HEK293T (cell line): ENCODE results near the gene SNX24.
"Not testable (repeated sequence)": the region's sequence is repeated elsewhere in the genome, so short reads cannot be mapped to it uniquely, and the experiment has no call there.

Experiments
- CTCF ChIA-PET: fragments of 350-600 bp; formaldehyde crosslinking; extraction: SDS; loops from one replicate; lab custom pipeline; 2021; ENCODE audit warnings: antibody characterized with exemption, inconsistent platforms; lab: Yijun Ruan, JAX
- POLR2A ChIA-PET: fragments of 350-600 bp; formaldehyde crosslinking; extraction: SDS; loops from one replicate; lab custom pipeline; 2020; ENCODE audit warnings: antibody characterized with exemption, inconsistent platforms; lab: Yijun Ruan, JAX
- DNase-seq: peaks from one replicate; pipeline ENCODE4 v3.0.0; 2012; ENCODE audit warnings: mixed read lengths; ENCODE audit errors: extremely low spot score
- ARNT ChIP-seq: fragments of 450-650 bp; IDR thresholded peaks from 2 replicates; pipeline ENCODE4 v1.6.1; 2017; ENCODE audit warnings: mild to moderate bottlenecking
- BHLHE40 ChIP-seq: fragments of 450-650 bp; IDR thresholded peaks from 2 replicates; pipeline ENCODE4 v1.6.1; 2016; ENCODE audit warnings: mild to moderate bottlenecking, moderate library complexity, borderline replicate concordance
- CTBP1 ChIP-seq: fragments of 450-650 bp; IDR thresholded peaks from 2 replicates; pipeline ENCODE4 v1.6.1; 2016; ENCODE audit warnings: borderline replicate concordance
- ELF4 ChIP-seq: fragments of 450-650 bp; IDR thresholded peaks from 2 replicates; pipeline ENCODE4 v1.6.1; 2017; ENCODE audit warnings: antibody characterized with exemption
- FOXA1 ChIP-seq: fragments of 450-650 bp; IDR thresholded peaks from 2 replicates; pipeline ENCODE4 v1.6.1; 2016; ENCODE audit warnings: mild to moderate bottlenecking
- FOXK2 ChIP-seq: fragments of 450-650 bp; IDR thresholded peaks from 2 replicates; pipeline ENCODE4 v1.6.1; 2016; ENCODE audit warnings: mild to moderate bottlenecking
- FOXM1 ChIP-seq: fragments of 450-650 bp; IDR thresholded peaks from 2 replicates; pipeline ENCODE4 v1.6.1; 2017; ENCODE audit warnings: mild to moderate bottlenecking, borderline replicate concordance
- HDGF ChIP-seq: fragments of 450-650 bp; IDR thresholded peaks from 2 replicates; pipeline ENCODE4 v1.6.1; 2017; ENCODE audit warnings: antibody characterized with exemption, borderline replicate concordance
- L3MBTL2 ChIP-seq: fragments of 450-650 bp; conservative IDR thresholded peaks from 2 replicates; pipeline ENCODE4 v1.6.1; 2016; ENCODE audit warnings: mild to moderate bottlenecking
- LEF1 ChIP-seq: fragments of 450-650 bp; IDR thresholded peaks from 2 replicates; pipeline ENCODE4 v1.6.1; 2017; ENCODE audit warnings: mild to moderate bottlenecking, borderline replicate concordance
- NFRKB ChIP-seq: fragments of 450-650 bp; IDR thresholded peaks from 2 replicates; pipeline ENCODE4 v1.6.1; 2016; ENCODE audit warnings: mild to moderate bottlenecking, moderate library complexity
- PKNOX1 ChIP-seq: fragments of 450-650 bp; IDR thresholded peaks from 2 replicates; pipeline ENCODE4 v1.6.1; 2016
- SP1 ChIP-seq: fragments of 450-650 bp; IDR thresholded peaks from 2 replicates; pipeline ENCODE4 v1.6.1; 2017
- SUZ12 ChIP-seq: fragments of 450-650 bp; IDR thresholded peaks from 2 replicates; pipeline ENCODE4 v1.6.1; 2016; ENCODE audit warnings: mild to moderate bottlenecking
- TARDBP ChIP-seq: fragments of 450-650 bp; IDR thresholded peaks from 2 replicates; pipeline ENCODE4 v1.6.1; 2016
- ZNF384 ChIP-seq: fragments of 450-650 bp; IDR thresholded peaks from 2 replicates; pipeline ENCODE4 v1.6.1; 2016

Gene SNX24

GRCh38 chr5:122906768-122907167 is 61.4 kb downstream of the SNX24 start:
- TF ChIP-seq ARNT (no peak), CTBP1 (no peak), FOXM1 (no peak), BHLHE40 (no peak), L3MBTL2 (no peak), SUZ12 (no peak), NFRKB (no peak), PKNOX1 (no peak), FOXA1 (no peak), FOXK2 (no peak)
- CTCF ChIA-PET, result no interaction called here

DNA sequence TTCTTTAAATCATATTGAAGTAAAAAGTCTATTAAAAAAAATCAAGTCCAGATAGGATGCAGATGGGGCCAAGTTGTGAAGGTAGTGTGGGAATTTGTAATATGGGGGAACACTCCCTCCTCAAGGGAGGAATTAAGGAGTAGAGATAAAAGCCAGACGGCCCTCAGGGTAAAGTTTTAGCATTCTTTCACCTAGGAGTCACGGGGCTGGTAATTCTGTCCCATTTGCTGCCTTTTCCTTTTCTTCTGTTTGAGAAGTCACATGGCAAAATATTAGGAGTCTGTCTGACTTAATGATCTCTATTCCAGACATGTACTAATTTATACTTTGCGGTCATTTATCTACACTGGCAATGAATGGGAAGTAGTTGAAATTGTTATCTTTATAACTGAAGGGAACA is 61.9 kb downstream of the SNX24 start:
- POLR2A ChIA-PET, result no interaction called here
- TF ChIP-seq NFRKB (no peak), TARDBP (no peak), FOXK2 (no peak), PKNOX1 (no peak), CTBP1 (no peak), FOXA1 (no peak), FOXM1 (no peak), LEF1 (no peak), ELF4 (no peak), L3MBTL2 (no peak), BHLHE40 (no peak), ZNF384 (no peak), HDGF (no peak)
- DNase-seq, result no peak
- CTCF ChIA-PET, result no interaction called here

More at GRCh38 chr5:122906768-122907167, 61.4 kb downstream of the SNX24 start:
- POLR2A ChIA-PET, result no interaction called here
- no peak for DNase-seq

- no peak for DNase-seq
- TF ChIP-seq ELF4 (no peak), LEF1 (no peak), HDGF (no peak), TARDBP (no peak), FOXA1 (no peak), FOXM1 (no peak), NFRKB (no peak), CTBP1 (no peak), ARNT (no peak), ZNF384 (no peak), BHLHE40 (no peak), SP1 (no peak), L3MBTL2 (no peak), SUZ12 (no peak), FOXK2 (no peak), PKNOX1 (no peak)
- ChIA-PET POLR2A (no interaction called here), CTCF (interaction anchor here (0.7 kb wide), 1 partner anchor 12 kb away, joined by 3 read pairs; no protein-coding TSS in a partner anchor)
Measured at GRCh38 chr5:122908108-122908507, 62.7 kb downstream of the SNX24 start.

GRCh38 chr5:122908662-122909061 is 63.2 kb downstream of the SNX24 start:
- DNase-seq, result no peak
- TF ChIP-seq FOXK2 (no peak), TARDBP (no peak), L3MBTL2 (no peak), SP1 (no peak), FOXM1 (no peak), BHLHE40 (no peak), LEF1 (no peak), ELF4 (no peak), HDGF (no peak), SUZ12 (no peak), ZNF384 (no peak), CTBP1 (no peak), ARNT (no peak), PKNOX1 (no peak), NFRKB (no peak)
- ChIA-PET POLR2A (no interaction called here), CTCF (interaction anchor here (0.7 kb wide), 1 partner anchor 12 kb away, joined by 3 read pairs; no protein-coding TSS in a partner anchor)

- DNase-seq, result no peak
- ChIA-PET CTCF (interaction anchor here (0.5 to 0.7 kb wide), 2 partner anchors 14 to 203 kb away, joined by 3 to 5 read pairs; no protein-coding TSS in a partner anchor), POLR2A (interaction anchor here (0.6 kb wide), 1 partner anchor 14 kb away, joined by 3 read pairs; no protein-coding TSS in a partner anchor)
- TF ChIP-seq ELF4, result no peak
- TF ChIP-seq FOXK2, result no peak
- TF ChIP-seq CTBP1, result no peak
- no peak for TF ChIP-seq HDGF
- TF ChIP-seq LEF1, result no peak
Measured at GRCh38 chr5:122909470-122910100, 64.2 kb downstream of the SNX24 start.

GRCh38 chr5:122913436-122913835 is 68.0 kb downstream of the SNX24 start:
- POLR2A ChIA-PET, DNase-seq, CTCF ChIA-PET: not testable (repeated sequence)
